Transverse colon (tissue), 3 donors: ENCODE results near the gene MAP3K14.

Experiments
- EP300 ChIP-seq: sonication (generic); formaldehyde crosslinking; IDR thresholded peaks from one replicate; pipeline ENCODE4 v1.6.1; 2017; ENCODE audit warnings: antibody characterized with exemption, low read depth
- POLR2A ChIP-seq: fragments of 450-650 bp; IDR thresholded peaks from one replicate; pipeline ENCODE4 v1.6.1; 2016; ENCODE audit warnings: antibody characterized with exemption, mild to moderate bottlenecking, moderate library complexity
- TF ChIP-seq, protein P1 (sequence below), 5 experiments: fragments of 200-600 bp in 3 of 5; fragments of 450-650 bp in 2 of 5; sonication (generic) in 3 of 5; IDR thresholded peaks; 1 replicate in 2 of 5; 2 replicates in 3 of 5; pipeline ENCODE4 v1.5.1; 2016 to 2017; ENCODE audit warnings: antibody characterized with exemption in 5 of 5, inconsistent platforms in 3 of 5, mild to moderate bottlenecking in 2 of 5, moderate library complexity in 1 of 5

DNA sequence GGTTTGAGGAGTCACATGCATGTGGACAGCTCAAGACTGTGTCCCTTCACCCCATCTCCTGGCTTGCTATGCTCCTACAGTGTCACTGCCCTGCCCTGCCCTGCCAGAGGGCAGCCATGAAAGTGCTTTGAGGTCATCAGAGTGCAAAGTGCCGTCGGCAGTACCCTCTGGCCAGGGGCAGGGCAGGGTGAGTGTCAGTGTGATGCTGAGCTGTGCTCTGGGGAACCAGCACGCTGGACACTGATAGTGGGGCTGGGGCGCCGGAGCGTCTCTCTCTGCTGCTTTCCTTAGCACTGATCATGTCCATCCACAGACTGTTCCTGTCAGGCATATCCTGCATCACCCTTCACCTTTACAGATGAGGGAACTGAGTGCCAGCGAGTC is 53.4 kb downstream of the MAP3K14 start:
- TF ChIP-seq, protein P1, sequence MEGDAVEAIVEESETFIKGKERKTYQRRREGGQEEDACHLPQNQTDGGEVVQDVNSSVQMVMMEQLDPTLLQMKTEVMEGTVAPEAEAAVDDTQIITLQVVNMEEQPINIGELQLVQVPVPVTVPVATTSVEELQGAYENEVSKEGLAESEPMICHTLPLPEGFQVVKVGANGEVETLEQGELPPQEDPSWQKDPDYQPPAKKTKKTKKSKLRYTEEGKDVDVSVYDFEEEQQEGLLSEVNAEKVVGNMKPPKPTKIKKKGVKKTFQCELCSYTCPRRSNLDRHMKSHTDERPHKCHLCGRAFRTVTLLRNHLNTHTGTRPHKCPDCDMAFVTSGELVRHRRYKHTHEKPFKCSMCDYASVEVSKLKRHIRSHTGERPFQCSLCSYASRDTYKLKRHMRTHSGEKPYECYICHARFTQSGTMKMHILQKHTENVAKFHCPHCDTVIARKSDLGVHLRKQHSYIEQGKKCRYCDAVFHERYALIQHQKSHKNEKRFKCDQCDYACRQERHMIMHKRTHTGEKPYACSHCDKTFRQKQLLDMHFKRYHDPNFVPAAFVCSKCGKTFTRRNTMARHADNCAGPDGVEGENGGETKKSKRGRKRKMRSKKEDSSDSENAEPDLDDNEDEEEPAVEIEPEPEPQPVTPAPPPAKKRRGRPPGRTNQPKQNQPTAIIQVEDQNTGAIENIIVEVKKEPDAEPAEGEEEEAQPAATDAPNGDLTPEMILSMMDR (IDR thresholded peaks at IDR 0.05) = no peak
- TF ChIP-seq POLR2A (no peak), EP300 (no peak)
